GM18505 (cell line): ENCODE measurements around the gene MACROH2A1.

ENCODE experiments used
- ATAC-seq: cut with Tn5 transposase; IDR thresholded peaks from one replicate; pipeline ENCODE4 v1.9.1; 2021; ENCODE audit not compliant: unreplicated experiment
- POLR2A ChIP-seq: IDR thresholded peaks from 4 replicates; pipeline ENCODE4 v1.6.1; 2011; ENCODE audit warnings: borderline replicate concordance; ENCODE audit not compliant: insufficient read depth, insufficient read length; ENCODE audit errors: extremely low read depth

Gene MACROH2A1

DNA sequence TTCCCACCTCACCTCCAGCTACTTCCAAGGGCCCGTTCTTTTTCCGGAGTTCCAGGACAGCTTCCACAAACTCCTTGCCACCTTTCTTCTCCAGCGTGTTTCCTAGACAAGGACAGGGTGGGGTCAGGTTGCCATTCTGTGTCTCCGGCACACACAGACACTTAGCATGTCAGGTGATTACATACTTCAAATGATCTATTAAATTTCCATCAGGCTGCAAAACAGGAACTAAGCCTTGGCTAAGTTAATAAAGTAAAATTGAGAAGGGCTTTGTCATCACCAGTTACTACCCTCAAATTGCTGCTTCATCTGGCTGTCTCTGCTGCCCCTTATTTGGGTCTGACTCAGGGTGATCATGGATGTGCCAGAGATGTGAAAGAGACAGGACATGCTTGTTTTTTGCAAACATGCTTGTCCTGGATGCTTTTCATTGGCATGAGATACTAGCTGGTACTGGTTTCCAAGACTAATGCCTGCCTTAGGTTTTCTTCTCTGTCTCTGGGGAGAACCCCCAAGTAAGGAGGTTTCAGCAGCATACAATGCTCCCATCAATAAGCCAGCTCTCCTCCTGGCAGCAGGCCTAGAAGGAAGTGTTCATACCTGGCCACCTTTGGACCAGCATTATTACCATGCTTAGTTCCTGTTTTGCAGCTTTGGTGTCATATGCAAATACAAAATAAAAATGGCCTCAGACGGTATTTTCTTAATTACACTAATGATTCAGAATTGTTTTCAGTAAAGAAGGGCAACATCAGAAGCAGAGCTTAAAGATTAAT lies 52.9 kb downstream of the MACROH2A1 start:
- no peak for TF ChIP-seq POLR2A
- no peak for ATAC-seq

DNA sequence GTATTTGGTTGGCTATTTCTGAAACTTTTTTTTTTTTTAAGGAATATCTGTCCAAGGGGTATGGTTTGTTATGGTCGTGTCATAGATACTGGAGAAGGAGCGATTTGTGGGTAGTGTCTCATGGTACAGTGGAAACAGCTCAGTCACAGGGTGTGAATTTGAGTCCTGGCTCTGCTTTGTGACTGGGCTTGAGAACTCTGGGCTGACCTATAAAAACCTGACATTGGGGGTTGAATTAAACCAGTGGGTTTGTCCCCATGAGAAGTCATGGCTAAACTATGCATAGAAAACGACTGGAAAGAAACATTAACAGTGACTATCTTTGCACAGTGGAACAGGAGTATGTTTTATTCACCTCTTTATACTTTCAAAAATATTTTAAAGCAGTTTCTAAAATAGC lies 54.7 kb downstream of the MACROH2A1 start:
- ATAC-seq, result no peak
- TF ChIP-seq POLR2A, result no peak

DNA sequence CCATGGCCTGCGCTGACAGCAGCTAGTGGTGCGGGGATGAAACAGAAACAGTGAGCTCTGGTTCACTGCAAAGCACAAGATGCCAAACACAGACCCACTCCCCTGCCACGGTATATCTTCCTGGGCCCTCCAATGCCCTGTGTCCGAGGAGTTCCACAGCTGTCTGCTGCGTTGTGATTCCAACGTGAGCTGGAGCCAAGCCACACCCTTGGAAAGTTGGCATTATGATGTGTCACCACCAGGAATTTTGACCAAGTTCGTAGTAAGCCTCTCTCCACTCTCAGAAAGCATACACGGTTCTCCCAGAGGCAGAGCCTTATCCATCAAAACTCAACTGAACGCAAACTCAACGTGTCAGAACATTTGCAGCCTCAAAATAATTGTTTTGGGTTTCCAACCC lies 55.6 kb downstream of the MACROH2A1 start:
- no peak for TF ChIP-seq POLR2A
- no peak for ATAC-seq

DNA sequence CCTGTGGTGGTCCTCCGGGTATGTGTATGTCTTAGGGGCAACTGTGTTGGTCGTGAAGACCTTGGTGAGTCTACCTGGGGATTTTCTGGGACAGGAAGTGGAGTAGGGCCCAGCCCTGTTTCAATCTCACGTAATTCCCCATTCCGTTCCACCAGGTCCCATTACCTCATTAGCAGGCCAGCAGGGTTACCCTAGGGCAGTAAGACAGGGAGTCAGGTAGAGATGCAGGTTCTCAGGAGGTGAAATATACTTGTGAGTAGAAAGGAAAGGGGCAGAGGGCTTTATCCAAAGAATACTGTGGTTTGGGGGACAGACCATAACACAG lies 56.5 kb downstream of the MACROH2A1 start:
- ATAC-seq, result no peak
- TF ChIP-seq POLR2A, result no peak

DNA sequence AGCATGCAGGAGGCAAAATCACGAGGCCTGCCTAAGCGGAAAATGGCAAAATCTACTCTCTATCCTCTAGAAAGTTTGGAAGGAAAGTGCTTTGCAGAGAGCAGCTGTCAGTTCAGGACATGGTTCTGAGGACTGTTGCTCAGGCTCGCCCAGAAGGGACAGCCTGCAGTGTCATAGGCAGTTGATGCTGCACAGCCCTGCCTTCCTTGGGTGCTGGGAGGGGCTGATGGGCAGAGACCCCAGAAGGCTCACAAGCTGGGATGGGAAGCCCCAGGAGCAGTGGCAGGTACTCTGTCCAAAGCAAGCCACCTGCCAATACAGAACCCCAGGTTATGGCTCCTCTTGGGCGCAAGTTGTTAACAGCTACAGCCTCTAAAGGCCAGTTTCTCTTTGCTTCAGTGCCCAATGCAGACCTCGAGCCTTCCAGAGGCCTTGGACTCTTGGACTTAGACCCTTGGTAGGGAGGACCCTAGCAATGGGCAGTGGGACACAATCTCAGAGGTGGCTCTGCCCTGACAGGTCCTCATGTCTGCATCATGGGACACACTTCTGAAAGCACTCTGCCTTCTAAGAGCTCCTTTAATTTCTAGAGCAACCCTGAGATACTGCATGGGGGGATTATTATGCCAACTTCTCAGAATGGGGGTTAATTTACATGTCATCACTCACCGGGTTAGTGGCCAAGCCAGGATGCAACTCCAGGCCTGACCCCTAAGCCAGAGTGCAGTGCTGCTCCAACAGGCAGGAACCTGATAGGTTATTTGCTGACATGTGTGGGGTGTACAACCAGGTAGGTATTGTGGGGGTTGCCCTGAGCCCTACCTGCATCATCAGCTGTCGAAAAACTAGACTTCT lies 57.1 kb downstream of the MACROH2A1 start:
- no peak for ATAC-seq

DNA sequence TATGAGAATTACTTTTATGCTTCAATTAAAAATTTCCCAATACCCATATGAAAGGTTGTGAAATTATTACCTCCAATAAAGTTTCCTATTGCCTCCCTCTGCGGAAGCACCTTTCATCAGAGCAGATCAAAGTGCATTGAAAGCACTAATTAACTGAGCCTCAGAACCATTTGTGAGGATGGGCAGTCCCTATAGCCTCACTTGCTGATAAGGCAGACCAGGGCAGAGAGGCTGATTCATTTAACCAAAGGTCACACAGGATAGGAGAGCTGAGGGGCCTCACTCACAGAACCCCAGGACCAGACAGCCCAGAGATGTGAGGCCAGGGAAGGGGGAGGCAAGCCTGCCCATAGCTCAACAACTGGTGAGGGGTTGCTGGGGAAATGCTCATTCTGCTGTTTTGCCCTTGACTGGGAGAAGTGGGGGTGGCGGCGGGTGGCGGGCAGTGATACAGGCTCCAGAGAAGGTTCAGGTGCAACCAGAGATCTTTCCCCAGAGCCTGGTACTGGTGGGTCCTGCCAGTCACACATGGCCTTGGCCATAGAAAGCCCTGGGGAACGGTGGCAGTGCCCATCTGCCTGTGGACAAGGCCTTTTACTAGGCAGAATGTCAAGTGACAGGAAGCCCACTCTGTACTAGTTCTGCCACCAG lies 57.9 kb downstream of the MACROH2A1 start:
- ATAC-seq, result no peak
- TF ChIP-seq POLR2A, result no peak

More for the DNA sequence above, 57.1 kb downstream of the MACROH2A1 start:
- no peak for TF ChIP-seq POLR2A

DNA sequence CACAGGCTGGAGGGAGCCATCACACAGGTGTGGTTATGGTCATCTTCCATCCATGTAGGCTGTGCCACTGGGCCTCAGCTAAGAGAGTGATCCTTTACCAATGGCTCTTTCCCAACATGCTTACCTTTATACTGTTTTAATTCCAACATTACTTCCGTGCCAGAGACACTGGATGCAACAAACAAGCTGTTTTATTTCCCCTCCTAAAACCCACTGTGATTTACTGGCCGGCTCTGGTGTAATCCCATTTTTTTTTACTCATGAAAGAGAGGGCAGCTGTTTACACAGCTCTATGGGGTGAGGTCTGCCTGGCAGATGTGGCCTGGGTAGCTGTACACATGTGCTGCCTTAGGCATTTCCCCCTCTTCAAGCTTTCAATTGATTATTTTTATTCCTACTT lies 58.5 kb downstream of the MACROH2A1 start:
- no peak for ATAC-seq
- TF ChIP-seq POLR2A, result no peak

DNA sequence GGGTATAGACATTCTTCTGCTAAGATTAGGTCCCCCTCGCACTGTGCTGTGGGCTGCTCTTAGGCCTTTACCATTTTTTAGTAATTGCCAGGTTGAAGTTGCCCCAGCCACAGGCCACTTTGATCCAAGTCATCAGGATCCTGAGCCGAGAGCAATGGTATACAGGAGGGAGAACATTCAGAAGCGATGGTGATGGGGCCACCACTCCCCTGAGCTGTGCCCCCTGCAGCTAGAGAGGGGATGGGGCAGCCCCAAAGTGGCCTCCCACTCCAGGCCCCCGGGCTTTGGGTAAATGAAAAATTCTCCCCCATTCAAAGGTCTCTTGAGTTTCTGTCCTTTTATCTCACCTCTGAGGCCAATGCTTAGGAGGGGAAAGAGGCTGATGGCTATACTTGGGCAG lies 59.4 kb downstream of the MACROH2A1 start:
- ATAC-seq, result no peak
- no peak for TF ChIP-seq POLR2A

DNA sequence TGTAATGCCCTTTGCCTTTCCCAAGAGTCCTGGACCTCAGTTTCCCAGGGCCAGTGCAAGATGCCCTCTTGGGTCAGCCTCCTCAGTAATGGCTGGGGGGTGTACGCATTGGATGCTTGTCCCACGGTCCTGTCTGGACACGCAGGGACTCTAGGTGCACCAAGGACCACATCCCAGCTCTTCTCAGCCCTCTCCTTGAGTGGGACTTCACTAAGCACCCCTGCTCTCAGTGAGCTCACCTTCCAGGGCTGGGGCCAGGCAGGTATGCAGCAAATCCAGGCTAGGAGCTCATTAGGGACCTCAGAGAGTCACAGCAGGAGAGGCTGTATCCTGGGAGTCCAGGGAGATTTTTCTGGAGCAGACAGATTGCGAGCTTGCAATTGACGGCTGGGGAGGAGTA lies 59.8 kb downstream of the MACROH2A1 start:
- TF ChIP-seq POLR2A, result no peak
- no peak for ATAC-seq

DNA sequence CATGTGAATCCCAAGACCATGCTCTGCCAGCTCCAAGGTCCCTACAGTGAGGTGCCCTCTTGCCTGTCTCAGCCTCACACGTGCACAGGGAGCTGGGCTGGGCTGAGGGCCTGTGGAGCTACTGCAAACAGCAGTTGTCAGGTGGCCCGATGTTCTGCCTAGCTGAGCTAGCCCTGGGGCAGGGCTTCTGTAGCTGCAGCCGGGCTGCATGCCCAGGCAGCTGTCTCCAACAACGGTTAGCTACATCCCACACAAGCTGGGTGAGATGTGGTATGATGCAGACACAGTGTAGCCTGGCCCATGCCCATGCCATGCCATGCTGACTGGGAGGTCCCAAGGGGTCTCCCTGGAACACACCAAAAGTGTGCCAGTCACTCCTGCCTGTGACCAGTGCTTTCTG lies 62.0 kb downstream of the MACROH2A1 start:
- TF ChIP-seq POLR2A, result no peak
- no peak for ATAC-seq

DNA sequence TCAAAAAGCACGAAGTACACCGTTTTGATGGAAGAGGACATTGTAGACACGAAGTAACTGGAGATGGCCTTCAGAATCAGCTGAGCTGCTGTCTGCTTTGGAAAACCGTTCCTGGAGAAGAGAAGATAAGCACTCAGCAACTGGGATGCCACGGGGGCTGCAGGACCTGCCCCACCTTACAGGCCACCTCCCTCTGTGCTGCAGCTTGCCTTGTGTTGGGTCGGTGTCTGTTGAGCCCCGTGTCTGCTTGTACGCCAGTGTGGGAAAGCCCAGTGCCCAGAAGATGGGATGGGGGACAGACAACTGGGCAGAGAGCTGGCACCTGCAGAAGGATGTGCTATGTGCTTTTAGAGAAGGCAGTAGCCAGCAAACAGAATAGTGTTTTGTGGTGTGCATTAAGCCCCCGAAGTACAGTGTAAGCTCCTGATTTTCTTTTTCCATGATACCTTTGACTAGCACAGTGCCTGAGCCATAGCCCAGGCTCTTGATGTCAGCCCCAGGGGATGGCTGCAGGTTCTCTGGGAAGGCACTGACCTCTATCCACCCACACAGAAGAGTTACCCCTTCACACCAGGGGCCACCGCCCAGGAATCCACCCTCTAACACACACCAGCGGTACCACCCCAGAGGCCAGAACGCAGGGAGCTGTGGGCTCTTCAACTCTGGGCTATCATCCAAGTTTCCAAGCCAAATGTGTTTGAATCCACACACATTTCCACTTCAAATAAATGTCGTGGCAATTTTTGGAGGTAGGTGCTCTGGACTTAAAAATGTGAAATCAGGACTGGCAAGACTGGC lies 63.8 kb downstream of the MACROH2A1 start:
- no peak for ATAC-seq
- no peak for TF ChIP-seq POLR2A

DNA sequence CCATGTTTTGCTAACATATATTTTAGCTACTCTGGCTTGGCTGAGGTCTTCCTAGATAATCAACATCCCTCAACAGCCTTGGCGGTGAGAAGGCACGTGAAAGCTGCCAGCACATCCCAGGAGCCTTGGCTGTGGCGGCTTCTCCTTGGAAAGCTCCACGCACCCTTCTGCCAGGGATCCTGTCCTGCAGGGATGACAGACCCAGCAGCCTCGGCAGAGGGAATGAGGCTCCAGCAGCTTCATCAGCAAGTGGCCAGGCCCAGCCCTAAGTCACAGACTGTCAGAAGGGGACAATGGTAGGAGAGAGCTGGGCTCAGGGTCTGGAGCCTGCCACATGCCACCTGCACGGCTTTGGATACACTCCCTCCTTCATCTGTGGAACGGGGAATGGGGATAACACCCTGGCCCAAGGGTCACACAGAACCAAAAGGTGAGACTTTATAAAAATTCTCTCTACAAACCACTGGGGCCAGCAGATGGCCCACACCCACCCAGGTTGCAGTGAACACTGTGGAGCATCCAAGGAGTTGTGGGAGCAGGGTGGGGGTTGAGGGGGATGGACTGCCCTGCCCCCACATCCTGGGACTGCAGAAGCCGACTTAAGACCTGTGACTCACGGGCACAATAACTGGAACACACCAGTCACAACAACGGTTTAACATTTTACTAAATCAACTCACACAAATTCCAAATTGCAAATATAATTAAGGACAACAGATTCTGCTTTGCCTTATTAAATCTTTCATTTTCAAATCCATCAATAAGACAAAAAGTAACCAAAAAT lies 65.1 kb downstream of the MACROH2A1 start:
- ATAC-seq, result no peak
- TF ChIP-seq POLR2A, result no peak
